K562 (cell line): ENCODE data around the gene TFB2M. TPM values are rescaled to one million over a fixed set of nuclear protein-coding genes. Genes with fewer than 3 reads are reported as not detected.

Experiments
- ARID2 ChIP-seq: fragments of 450-650 bp; IDR thresholded peaks from 2 replicates; pipeline ENCODE4 v1.6.1; 2017; ENCODE audit warnings: antibody characterized with exemption, mild to moderate bottlenecking
- BCL6 ChIP-seq: fragments of 250-450 bp; sonication (Bioruptor Pico); IDR thresholded peaks from 2 replicates; pipeline ENCODE4 v1.4.0; 2020
- DDX20 ChIP-seq: fragments of 450-650 bp; IDR thresholded peaks from 2 replicates; pipeline ENCODE4 v1.6.1; 2016; ENCODE audit warnings: missing genetic modification characterization, low read depth, mild to moderate bottlenecking, missing compliant biosample characterization, moderate library complexity
- HNRNPUL1 ChIP-seq: fragments of 200-400 bp; formaldehyde crosslinking; IDR thresholded peaks from 2 replicates; pipeline ENCODE4 v1.6.1; 2017; ENCODE audit warnings: low read length
- PML ChIP-seq: IDR thresholded peaks from 2 replicates; pipeline ENCODE4 v1.6.1; 2012; ENCODE audit warnings: low read length, inconsistent platforms
- RFX7 ChIP-seq: fragments of 250-450 bp; sonication (Bioruptor Pico); IDR thresholded peaks from 2 replicates; pipeline ENCODE4 v1.5.1; 2021; ENCODE audit warnings: mild to moderate bottlenecking
- TAF1 ChIP-seq: IDR thresholded peaks from 2 replicates; pipeline ENCODE4 v1.6.1; 2011; ENCODE audit warnings: mild to moderate bottlenecking, low read length, moderate library complexity; ENCODE audit not compliant: insufficient read depth, control insufficient read depth, severe bottlenecking; ENCODE audit errors: extremely low read depth
- TBP ChIP-seq: optimal IDR thresholded peaks from 2 replicates; pipeline ENCODE3; 2011; ENCODE audit warnings: low read depth, low read length, improper control_type of control experiment
- TCFL5 ChIP-seq: fragments of 250-450 bp; sonication (Bioruptor Pico); conservative IDR thresholded peaks from 2 replicates; pipeline ENCODE4 v1.6.1; 2021; ENCODE audit warnings: mild to moderate bottlenecking, moderate library complexity, matching md5 sums
- TEAD2 ChIP-seq: fragments of 450-650 bp; IDR thresholded peaks from 2 replicates; pipeline ENCODE4 v1.6.1; 2016; ENCODE audit warnings: missing genetic modification characterization, control low read depth, missing compliant biosample characterization
- XRCC3 ChIP-seq: fragments of 450-650 bp; IDR thresholded peaks from 2 replicates; pipeline ENCODE4 v1.6.1; 2017; ENCODE audit warnings: mild to moderate bottlenecking, moderate library complexity
- ZNF589 ChIP-seq: fragments of 200-800 bp; sonication (Bioruptor generic); IDR thresholded peaks from 2 replicates; pipeline ENCODE4 v1.6.1; 2016; ENCODE audit warnings: low read depth, missing genetic modification characterization, missing compliant biosample characterization
- ZNF766 ChIP-seq: fragments of 200-800 bp; sonication (Bioruptor generic); conservative IDR thresholded peaks from 2 replicates; pipeline ENCODE4 v1.6.1; 2016; ENCODE audit warnings: missing genetic modification characterization, missing compliant biosample characterization
- ZNF785 ChIP-seq: fragments of 250-450 bp; sonication (Bioruptor Pico); IDR thresholded peaks from 2 replicates; pipeline ENCODE4 v1.4.0; 2020; ENCODE audit warnings: mild to moderate bottlenecking
- polyA plus RNA-seq, 8 experiments: library from polyadenylated mRNA; depleted of rRNA in 4 of 8; stranded (reverse) in 5 of 8; unstranded in 3 of 8; fragments of >200 nt; fragmentation: Nextera tagmentation in 2 of 8; fragmentation: Illumina TruSeq in 1 of 8; extraction: Ambion mirVana in 2 of 8; extraction: Trizol in 1 of 8; gene quantifications; 2 replicates each; pipeline versions ENCODE4 v1.2.1 to v1.2.3, GENCODE V29; 2011 to 2014; ENCODE audit warnings: inconsistent platforms in 1 of 8, missing spikeins in 1 of 8
- total RNA-seq, 7 experiments: library from RNA; depleted of rRNA in 6 of 7; stranded (reverse); fragments of >200 nt in 6 of 7; fragmentation: Illumina TruSeq in 2 of 7; extraction: Trizol in 2 of 7; gene quantifications; 2 replicates each; pipeline versions ENCODE4 v1.2.1 to v1.2.3, GENCODE V29; 2011 to 2021; ENCODE audit warnings: low replicate concordance in 1 of 7
- TF ChIP-seq, protein P1 (sequence below): sonication (generic); formaldehyde crosslinking; IDR thresholded peaks from 2 replicates; pipeline ENCODE4 v1.4.0; 2020; ENCODE audit warnings: mild to moderate bottlenecking, missing genetic modification reagents
- TF ChIP-seq, protein P2 (sequence below): fragments of 250-450 bp; sonication (Bioruptor Pico); IDR thresholded peaks from 2 replicates; pipeline ENCODE4 v1.4.0; 2020
- TF ChIP-seq, protein P3 (sequence below): IDR thresholded peaks from 3 replicates; pipeline ENCODE4 v1.6.1; 2011; ENCODE audit warnings: borderline replicate concordance, mild to moderate bottlenecking; ENCODE audit not compliant: insufficient read length, insufficient read depth
- TF ChIP-seq, protein P4 (sequence below): fragments of 250-450 bp; sonication (Bioruptor Pico); IDR thresholded peaks from 2 replicates; pipeline ENCODE4 v1.5.0; 2020; ENCODE audit warnings: mild to moderate bottlenecking
- TF ChIP-seq, protein P5 (sequence below): sonication (generic); formaldehyde crosslinking; IDR thresholded peaks from 2 replicates; pipeline ENCODE4 v1.8.1; 2023; ENCODE audit warnings: mild to moderate bottlenecking, missing genetic modification reagents
- TF ChIP-seq, protein P6 (sequence below), 2 experiments: fragments of 450-650 bp in 1 of 2; sonication (generic) in 1 of 2; formaldehyde crosslinking; conservative IDR thresholded peaks; 2 replicates each; pipeline versions ENCODE4 v1.4.0 to v1.8.1; 2020 to 2022; ENCODE audit warnings: mild to moderate bottlenecking in 1 of 2, missing genetic modification reagents in 1 of 2

The TFB2M gene
- total and polyA plus RNA-seq, 9 of the 15 experiments (the other 6 are each of a cell fraction or from before 2014, with no cell fraction given) = 55.1 to 162 (median 70.6) TPM

DNA sequence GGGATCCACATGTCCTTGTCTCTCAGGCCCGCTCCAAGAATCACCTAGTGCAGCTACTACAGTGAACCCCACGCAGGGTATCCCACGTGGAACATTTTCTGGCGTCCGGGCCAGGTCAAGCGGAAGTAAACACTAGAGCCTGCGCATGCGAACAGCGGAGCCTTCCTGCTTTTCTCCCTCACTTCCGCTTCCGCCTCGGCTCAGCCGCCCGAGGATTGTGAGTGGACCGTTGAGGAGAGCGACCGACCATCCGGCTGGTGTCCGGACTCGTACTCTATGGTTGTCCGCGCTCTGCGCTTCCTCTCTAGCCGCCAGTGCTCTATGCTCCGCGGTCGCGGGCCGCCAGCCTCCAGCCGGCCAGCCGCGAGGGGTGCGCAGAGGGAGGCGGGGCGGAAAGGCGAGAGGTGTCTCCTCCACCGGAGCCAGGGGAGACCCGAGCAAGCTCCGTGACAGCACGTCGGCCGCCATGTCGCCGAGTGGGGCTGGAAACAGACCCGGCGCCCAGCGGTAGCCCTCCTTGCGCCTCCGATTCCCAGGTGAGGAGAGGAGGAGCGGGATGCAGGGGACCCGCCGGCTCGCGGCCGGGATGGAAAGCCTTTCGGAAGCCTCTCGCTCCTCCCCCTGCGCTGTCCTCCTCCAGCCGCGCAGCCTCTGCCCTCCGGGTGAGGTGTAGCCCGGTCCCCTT is at the start of gene TFB2M, which contains the start of gene CNST (continued):
- TF ChIP-seq HNRNPUL1 = no peak
- TF ChIP-seq XRCC3 = no peak
- TF ChIP-seq TEAD2 = no peak
- TF ChIP-seq TBP = peak; percentile 79
- TF ChIP-seq, protein P1, sequence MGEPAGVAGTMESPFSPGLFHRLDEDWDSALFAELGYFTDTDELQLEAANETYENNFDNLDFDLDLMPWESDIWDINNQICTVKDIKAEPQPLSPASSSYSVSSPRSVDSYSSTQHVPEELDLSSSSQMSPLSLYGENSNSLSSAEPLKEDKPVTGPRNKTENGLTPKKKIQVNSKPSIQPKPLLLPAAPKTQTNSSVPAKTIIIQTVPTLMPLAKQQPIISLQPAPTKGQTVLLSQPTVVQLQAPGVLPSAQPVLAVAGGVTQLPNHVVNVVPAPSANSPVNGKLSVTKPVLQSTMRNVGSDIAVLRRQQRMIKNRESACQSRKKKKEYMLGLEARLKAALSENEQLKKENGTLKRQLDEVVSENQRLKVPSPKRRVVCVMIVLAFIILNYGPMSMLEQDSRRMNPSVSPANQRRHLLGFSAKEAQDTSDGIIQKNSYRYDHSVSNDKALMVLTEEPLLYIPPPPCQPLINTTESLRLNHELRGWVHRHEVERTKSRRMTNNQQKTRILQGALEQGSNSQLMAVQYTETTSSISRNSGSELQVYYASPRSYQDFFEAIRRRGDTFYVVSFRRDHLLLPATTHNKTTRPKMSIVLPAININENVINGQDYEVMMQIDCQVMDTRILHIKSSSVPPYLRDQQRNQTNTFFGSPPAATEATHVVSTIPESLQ (CRISPR knock-in tag) = peak; percentile 41; the same call in 1 of the 2 replicates
- TF ChIP-seq ZNF589 (CRISPR knock-in tag) = no peak
- TF ChIP-seq BCL6 (CRISPR knock-in tag) = no peak
- peak; percentile 52 for TF ChIP-seq PML
- TF ChIP-seq, protein P2, sequence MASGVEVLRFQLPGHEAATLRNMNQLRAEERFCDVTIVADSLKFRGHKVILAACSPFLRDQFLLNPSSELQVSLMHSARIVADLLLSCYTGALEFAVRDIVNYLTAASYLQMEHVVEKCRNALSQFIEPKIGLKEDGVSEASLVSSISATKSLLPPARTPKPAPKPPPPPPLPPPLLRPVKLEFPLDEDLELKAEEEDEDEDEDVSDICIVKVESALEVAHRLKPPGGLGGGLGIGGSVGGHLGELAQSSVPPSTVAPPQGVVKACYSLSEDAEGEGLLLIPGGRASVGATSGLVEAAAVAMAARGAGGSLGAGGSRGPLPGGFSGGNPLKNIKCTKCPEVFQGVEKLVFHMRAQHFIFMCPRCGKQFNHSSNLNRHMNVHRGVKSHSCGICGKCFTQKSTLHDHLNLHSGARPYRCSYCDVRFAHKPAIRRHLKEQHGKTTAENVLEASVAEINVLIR (CRISPR knock-in tag) = no peak
- no peak for TF ChIP-seq RFX7 (CRISPR knock-in tag)
- TF ChIP-seq ZNF785 (CRISPR knock-in tag) = no peak
- TF ChIP-seq TAF1 = peak; percentile 93
- TF ChIP-seq, protein P3, sequence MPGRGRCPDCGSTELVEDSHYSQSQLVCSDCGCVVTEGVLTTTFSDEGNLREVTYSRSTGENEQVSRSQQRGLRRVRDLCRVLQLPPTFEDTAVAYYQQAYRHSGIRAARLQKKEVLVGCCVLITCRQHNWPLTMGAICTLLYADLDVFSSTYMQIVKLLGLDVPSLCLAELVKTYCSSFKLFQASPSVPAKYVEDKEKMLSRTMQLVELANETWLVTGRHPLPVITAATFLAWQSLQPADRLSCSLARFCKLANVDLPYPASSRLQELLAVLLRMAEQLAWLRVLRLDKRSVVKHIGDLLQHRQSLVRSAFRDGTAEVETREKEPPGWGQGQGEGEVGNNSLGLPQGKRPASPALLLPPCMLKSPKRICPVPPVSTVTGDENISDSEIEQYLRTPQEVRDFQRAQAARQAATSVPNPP = no peak
- TF ChIP-seq, protein P4, sequence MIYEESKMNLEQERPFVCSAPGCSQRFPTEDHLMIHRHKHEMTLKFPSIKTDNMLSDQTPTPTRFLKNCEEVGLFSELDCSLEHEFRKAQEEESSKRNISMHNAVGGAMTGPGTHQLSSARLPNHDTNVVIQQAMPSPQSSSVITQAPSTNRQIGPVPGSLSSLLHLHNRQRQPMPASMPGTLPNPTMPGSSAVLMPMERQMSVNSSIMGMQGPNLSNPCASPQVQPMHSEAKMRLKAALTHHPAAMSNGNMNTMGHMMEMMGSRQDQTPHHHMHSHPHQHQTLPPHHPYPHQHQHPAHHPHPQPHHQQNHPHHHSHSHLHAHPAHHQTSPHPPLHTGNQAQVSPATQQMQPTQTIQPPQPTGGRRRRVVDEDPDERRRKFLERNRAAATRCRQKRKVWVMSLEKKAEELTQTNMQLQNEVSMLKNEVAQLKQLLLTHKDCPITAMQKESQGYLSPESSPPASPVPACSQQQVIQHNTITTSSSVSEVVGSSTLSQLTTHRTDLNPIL = no peak
- TF ChIP-seq, protein P5, sequence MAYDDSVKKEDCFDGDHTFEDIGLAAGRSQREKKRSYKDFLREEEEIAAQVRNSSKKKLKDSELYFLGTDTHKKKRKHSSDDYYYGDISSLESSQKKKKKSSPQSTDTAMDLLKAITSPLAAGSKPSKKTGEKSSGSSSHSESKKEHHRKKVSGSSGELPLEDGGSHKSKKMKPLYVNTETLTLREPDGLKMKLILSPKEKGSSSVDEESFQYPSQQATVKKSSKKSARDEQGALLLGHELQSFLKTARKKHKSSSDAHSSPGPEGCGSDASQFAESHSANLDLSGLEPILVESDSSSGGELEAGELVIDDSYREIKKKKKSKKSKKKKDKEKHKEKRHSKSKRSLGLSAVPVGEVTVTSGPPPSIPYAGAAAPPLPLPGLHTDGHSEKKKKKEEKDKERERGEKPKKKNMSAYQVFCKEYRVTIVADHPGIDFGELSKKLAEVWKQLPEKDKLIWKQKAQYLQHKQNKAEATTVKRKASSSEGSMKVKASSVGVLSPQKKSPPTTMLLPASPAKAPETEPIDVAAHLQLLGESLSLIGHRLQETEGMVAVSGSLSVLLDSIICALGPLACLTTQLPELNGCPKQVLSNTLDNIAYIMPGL = peak; percentile 82
- no peak for TF ChIP-seq ARID2
- TF ChIP-seq DDX20 (tag) = no peak
- TF ChIP-seq ZNF766 (CRISPR knock-in tag) = no peak
- TF ChIP-seq, protein P6, sequence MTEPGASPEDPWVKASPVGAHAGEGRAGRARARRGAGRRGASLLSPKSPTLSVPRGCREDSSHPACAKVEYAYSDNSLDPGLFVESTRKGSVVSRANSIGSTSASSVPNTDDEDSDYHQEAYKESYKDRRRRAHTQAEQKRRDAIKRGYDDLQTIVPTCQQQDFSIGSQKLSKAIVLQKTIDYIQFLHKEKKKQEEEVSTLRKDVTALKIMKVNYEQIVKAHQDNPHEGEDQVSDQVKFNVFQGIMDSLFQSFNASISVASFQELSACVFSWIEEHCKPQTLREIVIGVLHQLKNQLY (CRISPR knock-in tag; conservative IDR thresholded peaks at IDR 0.05) = no peak
- TF ChIP-seq TCFL5 (CRISPR knock-in tag) = no peak
